IMR-90 (cell line): ENCODE measurements around the gene NHSL2. TPM values are rescaled to one million over a fixed set of nuclear protein-coding genes. Genes with fewer than 3 reads are reported as not detected.
"Not testable (repeated sequence)": the region's sequence is repeated elsewhere in the genome, so short reads cannot be mapped to it uniquely, and the experiment has no call there.

Experiments used
- ATAC-seq: fragments of 200-7000 bp; cut with Tn5 transposase; 2 replicates; pipeline ENCODE4 v1.9.1; 2020; ENCODE audit warnings: low read depth, mild to moderate bottlenecking, moderate library complexity
- BruUV-seq: library from RNA; stranded (reverse); fragments of 400-500 nt; replicated peaks from 2 replicates; lab custom pipeline; 2021; lab: Mats Ljungman, UMichigan
- CTCF ChIA-PET: fragments of 300-600 bp; formaldehyde crosslinking; extraction: SDS; loops from one replicate; lab custom pipeline; 2021; ENCODE audit warnings: antibody characterized with exemption; lab: Yijun Ruan, JAX
- POLR2A ChIA-PET: fragments of 300-600 bp; sonication (Branson Sonifier 250); formaldehyde crosslinking; loops from one replicate; lab custom pipeline; 2022; ENCODE audit warnings: antibody characterized with exemption; ENCODE audit not compliant: unreplicated experiment; lab: Charles Lee
- DNase-seq: peaks from one replicate; pipeline ENCODE4 v3.0.0; 2013
- H2AFZ ChIP-seq: replicated peaks from 2 replicates; pipeline ENCODE3; 2013; ENCODE audit warnings: low read length, mild to moderate bottlenecking; ENCODE audit not compliant: poor library complexity
- H2AK5ac ChIP-seq: 2 replicates; pipeline ENCODE4 v1.6.1; 2013; ENCODE audit warnings: low read depth, low read length, inconsistent platforms
- H2AK9ac ChIP-seq: replicated peaks from 2 replicates; pipeline ENCODE3; 2013; ENCODE audit warnings: mild to moderate bottlenecking, low read depth, low read length, moderate library complexity; ENCODE audit not compliant: poor library complexity
- H2BK120ac ChIP-seq: 2 replicates; pipeline ENCODE4 v1.6.1; 2013; ENCODE audit warnings: low read depth, low read length, inconsistent platforms
- H2BK15ac ChIP-seq: 3 replicates; pipeline ENCODE4 v1.6.1; 2013; ENCODE audit warnings: low read depth, low read length, inconsistent platforms
- H2BK20ac ChIP-seq: 2 replicates; pipeline ENCODE4 v1.6.1; 2013; ENCODE audit warnings: low read depth, mild to moderate bottlenecking, inconsistent platforms, low read length, moderate library complexity
- H2BK5ac ChIP-seq: 2 replicates; pipeline ENCODE4 v1.6.1; 2013; ENCODE audit warnings: mild to moderate bottlenecking, low read depth, low read length, inconsistent platforms; ENCODE audit not compliant: poor library complexity, severe bottlenecking
- H3K14ac ChIP-seq: replicated peaks from 2 replicates; pipeline ENCODE4 v1.6.1; 2013; ENCODE audit warnings: low read depth, low read length, inconsistent platforms
- H3K18ac ChIP-seq: 2 replicates; pipeline ENCODE4 v1.6.1; 2013; ENCODE audit warnings: low read depth, low read length, control low read depth
- H3K23ac ChIP-seq: 2 replicates; pipeline ENCODE4 v1.6.1; 2013; ENCODE audit warnings: low read depth, low read length, inconsistent platforms
- H3K27ac ChIP-seq: 2 replicates; pipeline ENCODE4 v1.5.1; 2013; ENCODE audit warnings: mild to moderate bottlenecking, control low read depth, low read length; ENCODE audit not compliant: insufficient read depth
- H3K27me3 ChIP-seq: 2 replicates; pipeline ENCODE4 v1.6.1; 2013; ENCODE audit warnings: low read length; ENCODE audit not compliant: control insufficient read depth, insufficient read depth
- H3K36me3 ChIP-seq: 2 replicates; pipeline ENCODE4 v1.6.1; 2013; ENCODE audit warnings: low read length, mixed read lengths; ENCODE audit not compliant: control insufficient read depth, insufficient read depth
- H3K4ac ChIP-seq: 2 replicates; pipeline ENCODE4 v1.6.1; 2013; ENCODE audit warnings: low read depth, low read length, inconsistent platforms
- H3K4me1 ChIP-seq: 2 replicates; pipeline ENCODE4 v1.6.1; 2013; ENCODE audit warnings: low read length, mixed read lengths; ENCODE audit not compliant: control insufficient read depth, insufficient read depth
- H3K4me2 ChIP-seq: 2 replicates; pipeline ENCODE4 v1.6.1; 2013; ENCODE audit warnings: low read depth, mild to moderate bottlenecking, control low read depth, low read length, moderate library complexity
- H3K4me3 ChIP-seq: 2 replicates; pipeline ENCODE4 v1.5.1; 2013; ENCODE audit warnings: low read depth, mild to moderate bottlenecking, control low read depth, low read length, moderate library complexity; ENCODE audit not compliant: insufficient read depth
- H3K56ac ChIP-seq: 2 replicates; pipeline ENCODE4 v1.6.1; 2013; ENCODE audit warnings: low read length, inconsistent platforms; ENCODE audit not compliant: insufficient read depth; ENCODE audit errors: extremely low read depth
- H3K79me1 ChIP-seq, 2 experiments: 2 replicates each; pipeline ENCODE4 v1.6.1; 2013; ENCODE audit warnings: low read length in 2 of 2, inconsistent platforms in 1 of 2, low read depth in 1 of 2
- H3K9ac ChIP-seq: 2 replicates; pipeline ENCODE4 v1.6.1; 2013; ENCODE audit warnings: low read depth, low read length, control low read depth
- H3K9me1 ChIP-seq: 2 replicates; pipeline ENCODE4 v1.6.1; 2013; ENCODE audit warnings: low read length, inconsistent platforms; ENCODE audit not compliant: insufficient read depth
- H3K9me3 ChIP-seq: 2 replicates; pipeline ENCODE4 v1.6.1; 2013; ENCODE audit warnings: low read length; ENCODE audit not compliant: control insufficient read depth, insufficient read depth
- H4K20me1 ChIP-seq: 2 replicates; pipeline ENCODE4 v1.6.1; 2013; ENCODE audit warnings: low read length, inconsistent platforms; ENCODE audit not compliant: insufficient read depth
- H4K5ac ChIP-seq: 2 replicates; pipeline ENCODE4 v1.6.1; 2013; ENCODE audit warnings: mild to moderate bottlenecking, low read depth, low read length, control low read depth
- H4K8ac ChIP-seq, 2 experiments: 2 replicates each; pipeline ENCODE4 v1.6.1; 2013; ENCODE audit warnings: low read depth in 2 of 2, low read length in 2 of 2, control low read depth in 1 of 2, inconsistent platforms in 1 of 2
- H4K91ac ChIP-seq: 2 replicates; pipeline ENCODE4 v1.6.1; 2013; ENCODE audit warnings: low read depth, low read length, inconsistent platforms; ENCODE audit not compliant: insufficient read depth
- WGBS, 2 experiments: methylation state at CpG; one replicate each; pipeline versions ENCODE4 v1.1.5 to v1.1.7; 2013; ENCODE audit warnings: missing lambda C conversion rate in 2 of 2; ENCODE audit not compliant: insufficient read length in 1 of 2; ENCODE audit errors: extremely low coverage in 2 of 2; 5-methylcytosine and 5-hydroxymethylcytosine counted together
- dilution Hi-C: fragments of 300-500 bp; cut with HindIII; formaldehyde crosslinking; loops from one replicate; pipeline ENCODE4 v1.14.3; 2018; ENCODE audit warnings: low sequenced_read_pairs; ENCODE audit not compliant: unreplicated experiment
- in situ Hi-C: fragments of 300-500 bp; cut with MboI; formaldehyde crosslinking; loops from 3 replicates; pipeline ENCODE4 v1.14.3; 2019; ENCODE audit warnings: low sequenced_read_pairs, inconsistent platforms, mixed read lengths
- intact Hi-C: fragments of 100-400 bp; cut with micrococcal nuclease; formaldehyde crosslinking; loops from 2 replicates; pipeline ENCODE4 v1.10.0; 2022
- polyA plus RNA-seq, 3 experiments: library from polyadenylated mRNA; depleted of rRNA; stranded (reverse); fragments of >200 nt; gene quantifications; 2 replicates each; pipeline ENCODE4 v1.2.3, GENCODE V29; 2012; ENCODE audit warnings: low replicate concordance in 1 of 3
- total RNA-seq: library from RNA; depleted of rRNA; stranded (reverse); fragments of >200 nt; gene quantifications from 2 replicates; pipeline ENCODE4 v1.2.3, GENCODE V29; 2012

NHSL2 gene
- total and polyA plus RNA-seq, 2 of the 4 experiments (the other 2 are of a cell fraction) = 0.72 to 0.75 TPM

DNA sequence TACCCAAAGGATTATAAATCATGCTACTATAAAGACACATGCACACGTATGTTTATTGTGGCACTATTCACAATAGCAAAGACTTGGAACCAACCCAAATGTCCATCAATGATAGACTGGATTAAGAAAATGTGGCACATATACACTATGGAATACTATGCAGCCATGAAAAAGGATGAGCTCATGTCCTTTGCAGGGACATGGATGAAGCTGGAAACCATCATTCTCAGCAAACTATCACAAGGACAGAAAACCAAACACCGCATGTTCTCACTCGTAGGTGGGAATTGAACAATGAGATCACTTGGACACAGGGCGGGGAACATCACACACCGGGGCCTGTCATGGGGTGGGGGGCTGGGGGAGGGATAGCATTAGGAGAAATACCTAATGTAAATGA lies 265.6 kb downstream of the NHSL2 start:
- H3K18ac ChIP-seq, intact Hi-C loops, H3K4me3 ChIP-seq, H2AFZ ChIP-seq, H2BK5ac ChIP-seq, BruUV-seq, H3K56ac ChIP-seq, H3K4ac ChIP-seq, H2BK120ac ChIP-seq, H3K23ac ChIP-seq, H3K79me1 ChIP-seq, H2AK5ac ChIP-seq, H2BK20ac ChIP-seq, dilution Hi-C loops, H4K8ac ChIP-seq, H3K9ac ChIP-seq, DNase-seq, H4K5ac ChIP-seq, H3K9me3 ChIP-seq, H3K4me2 ChIP-seq, H2BK15ac ChIP-seq, H3K27ac ChIP-seq, H4K91ac ChIP-seq, POLR2A ChIA-PET, ATAC-seq, in situ Hi-C loops, H3K36me3 ChIP-seq, H3K9me1 ChIP-seq, H3K14ac ChIP-seq, H4K20me1 ChIP-seq, H3K4me1 ChIP-seq, CTCF ChIA-PET, H2AK9ac ChIP-seq: not testable (repeated sequence)
- H3K27me3 ChIP-seq = peaks cover 13% of the 10 kb centered on the region
- WGBS, 2 experiments = no CpG with 5 or more reads among the region's 5 CpGs
